Thyroid gland (tissue), 4 donors: ENCODE data around the gene LARGE2. TPM values are rescaled to one million over a fixed set of nuclear protein-coding genes. Genes with fewer than 3 reads are reported as not detected.
A peak's percentile ranks its signal among the peaks of the same experiment; 100 is the strongest.

ENCODE experiments used
- DNase-seq, 2 donors: peaks; one replicate each; pipeline ENCODE4 v3.0.0-alpha.2; 2019
- H3K27ac ChIP-seq, 3 donors: fragments of 200-600 bp; sonication (generic); 1 replicate in 2 of 3; 2 replicates in 1 of 3; pipeline ENCODE4 v1.5.1; 2016 to 2019; ENCODE audit warnings: mild to moderate bottlenecking in 1 of 3, moderate library complexity in 1 of 3
- H3K27me3 ChIP-seq: fragments of 200-600 bp; sonication (generic); one replicate; pipeline ENCODE4 v1.5.1; 2019
- H3K36me3 ChIP-seq, 2 donors: fragments of 200-600 bp; sonication (generic); one replicate each; pipeline ENCODE4 v1.5.1; 2016 to 2019
- H3K4me1 ChIP-seq, 2 donors: fragments of 200-600 bp; sonication (generic); one replicate each; pipeline ENCODE4 v1.5.1; 2017 to 2019
- H3K4me3 ChIP-seq, 3 donors: fragments of 200-600 bp; sonication (generic); replicated peaks in 1 of 3; 1 replicate in 2 of 3; 2 replicates in 1 of 3; pipeline ENCODE4 v1.5.1; 2016; ENCODE audit warnings: mild to moderate bottlenecking in 1 of 3
- H3K9me3 ChIP-seq: fragments of 200-600 bp; sonication (generic); one replicate; pipeline ENCODE4 v1.5.1; 2017
- CTCF ChIP-seq, 6 experiments: fragments of 200-600 bp in 3 of 6; fragments of 450-650 bp in 3 of 6; sonication (generic) in 3 of 6; IDR thresholded peaks; one replicate each; pipeline ENCODE4 v1.5.1; 2016 to 2019; ENCODE audit warnings: antibody characterized with exemption in 6 of 6, mild to moderate bottlenecking in 2 of 6, inconsistent platforms in 1 of 6, moderate library complexity in 1 of 6
- POLR2A ChIP-seq, 2 donors: fragments of 450-650 bp; IDR thresholded peaks; one replicate each; pipeline ENCODE4 v1.6.1; 2017; ENCODE audit warnings: antibody characterized with exemption in 2 of 2, mild to moderate bottlenecking in 2 of 2, moderate library complexity in 1 of 2
- WGBS, 2 donors: methylation state at CpG; one replicate each; pipeline ENCODE4 v1.1.5; 2017; 5-methylcytosine and 5-hydroxymethylcytosine counted together
- intact Hi-C: fragments of 100-400 bp; cut with DNase I; formaldehyde crosslinking; loops from one replicate; pipeline ENCODE4 v1.15.1; 2023
- total RNA-seq, 4 donors: library from RNA; depleted of rRNA; stranded (reverse); fragments of >200 nt; gene quantifications; one replicate each; pipeline ENCODE4 v1.2.3, GENCODE V29; 2016

LARGE2 gene
- total RNA-seq, result 10 to 100 TPM; 11.2 to 19.0 (median 14.1) TPM

- peak within 1 kb of the TSS in 2 of 3 donors; percentile 57 to 59 for H3K4me3 ChIP-seq
- no peak for TF ChIP-seq POLR2A (IDR thresholded peaks at IDR 0.05)
- no peak for TF ChIP-seq CTCF (IDR thresholded peaks at IDR 0.05)
- H3K27ac ChIP-seq, result peak within 1 kb of the TSS; percentile 96 to 97 (median 97)
- 1% methylated on average over 23 of the region's 73 CpGs; no CpG with 5 or more reads in 1 of the 2 donors for WGBS, 2 donors
- H3K36me3 ChIP-seq, result no peaks in the 10 kb centered on the region
- H3K27me3 ChIP-seq, result no peaks in the 10 kb centered on the region
- peak; percentile 84 to 86 for DNase-seq
- peaks cover 21 to 37% of the 10 kb centered on the region in 2 donors for H3K4me1 ChIP-seq
- H3K9me3 ChIP-seq, result no peaks in the 10 kb centered on the region
- intact Hi-C loops, result no loop called here
These were observed at the start of gene LARGE2 for GRCh38 chr11:45922425-45923082. Gene LARGE2, plus strand, starts transcription at chr11:45922656. Its CDS starts 227 bp downstream, at chr11:45922883.

GRCh38 chr11:45876401-45876800, 46.1 kb upstream of the LARGE2 start:
- H3K27ac ChIP-seq, result no peak overlapping the region
- TF ChIP-seq CTCF (IDR thresholded peaks at IDR 0.05), result no peak
- TF ChIP-seq POLR2A (IDR thresholded peaks at IDR 0.05), result no peak
- peaks cover 45 to 64% of the 10 kb centered on the region in 2 donors for H3K36me3 ChIP-seq
- no peaks in the 10 kb centered on the region for H3K27me3 ChIP-seq
- intact Hi-C loops, result no loop called here
- no peak overlapping the region for H3K4me3 ChIP-seq
- 60 to 68% methylated on average over 6 of the region's 6 CpGs for WGBS, 2 donors
- DNase-seq, result no peak
- no peaks in the 10 kb centered on the region for H3K9me3 ChIP-seq
- H3K4me1 ChIP-seq, result no peaks in the 10 kb centered on the region

- H3K36me3 ChIP-seq, result peaks cover 45 to 64% of the 10 kb centered on the region in 2 donors
- 92 to 95% methylated on average over 8 of the region's 8 CpGs for WGBS, 2 donors
These were observed 45.2 kb upstream of the LARGE2 start for GRCh38 chr11:45877221-45877620.

GRCh38 chr11:45877845-45878244, 44.6 kb upstream of the LARGE2 start:
- H3K4me3 ChIP-seq, result no peak overlapping the region
- intact Hi-C loops, result no loop called here
- WGBS, 2 donors, result 80 to 91% methylated on average over 3 of the region's 3 CpGs

More at GRCh38 chr11:45877221-45877620, 45.2 kb upstream of the LARGE2 start:
- H3K27me3 ChIP-seq, result no peaks in the 10 kb centered on the region
- no peak overlapping the region for H3K4me3 ChIP-seq
- H3K9me3 ChIP-seq, result no peaks in the 10 kb centered on the region
- DNase-seq, result no peak
- intact Hi-C loops, result no loop called here
- no peaks in the 10 kb centered on the region for H3K4me1 ChIP-seq
- H3K27ac ChIP-seq, result no peak overlapping the region
- TF ChIP-seq CTCF (IDR thresholded peaks at IDR 0.05) (no peak), POLR2A (IDR thresholded peaks at IDR 0.05) (no peak)

More at GRCh38 chr11:45877845-45878244, 44.6 kb upstream of the LARGE2 start:
- no peaks in the 10 kb centered on the region for H3K4me1 ChIP-seq
- no peaks in the 10 kb centered on the region for H3K27me3 ChIP-seq
- H3K27ac ChIP-seq, result no peak overlapping the region
- TF ChIP-seq CTCF (IDR thresholded peaks at IDR 0.05) (no peak), POLR2A (IDR thresholded peaks at IDR 0.05) (no peak)
- no peak for DNase-seq
- peaks cover 40 to 60% of the 10 kb centered on the region in 2 donors for H3K36me3 ChIP-seq
- H3K9me3 ChIP-seq, result no peaks in the 10 kb centered on the region
